Erythroblast (primary cell): ENCODE results near the gene CDKAL1.

Experiments used
- GATA1 ChIP-seq: IDR thresholded peaks from 2 replicates; pipeline ENCODE4 v1.6.1; 2011; ENCODE audit warnings: low read depth, mild to moderate bottlenecking, control low read depth, low read length, moderate library complexity
- POLR2A ChIP-seq: IDR thresholded peaks from 2 replicates; pipeline ENCODE4 v1.6.1; 2011; ENCODE audit warnings: mild to moderate bottlenecking, low read length

- TF ChIP-seq POLR2A = no peak
- TF ChIP-seq GATA1 = no peak
Measured at GRCh38 chr6:20816126-20816525, 281.9 kb downstream of the CDKAL1 start.
